Prostate gland (tissue), 2 donors: Measurements from ENCODE around the gene MGAT4A. TPM values are rescaled to one million over a fixed set of nuclear protein-coding genes. Genes with fewer than 3 reads are reported as not detected.

ENCODE experiments used
- DNase-seq: peaks from one replicate; pipeline ENCODE4 v3.0.0-alpha.2; 2019; ENCODE audit warnings: low spot score
- H3K27ac ChIP-seq, 2 donors: fragments of 200-600 bp; sonication (generic); 2 replicates each; pipeline ENCODE4 v1.5.1; 2017 to 2019
- H3K27me3 ChIP-seq: fragments of 200-600 bp; sonication (generic); replicated peaks from 2 replicates; pipeline ENCODE4 v1.5.1; 2019; ENCODE audit not compliant: insufficient read depth
- H3K36me3 ChIP-seq, 2 donors: fragments of 200-600 bp; sonication (generic); 1 replicate in 1 of 2; 2 replicates in 1 of 2; pipeline versions ENCODE4 v1.5.1 to v1.8.1; 2017 to 2019
- H3K4me1 ChIP-seq: fragments of 200-600 bp; sonication (generic); replicated peaks from 2 replicates; pipeline ENCODE4 v1.5.1; 2019
- H3K4me3 ChIP-seq, 2 donors: fragments of 200-600 bp; sonication (generic); 2 replicates each; pipeline ENCODE4 v1.5.1; 2017 to 2019
- H3K9me3 ChIP-seq: fragments of 200-600 bp; sonication (generic); 2 replicates; pipeline ENCODE4 v1.5.1; 2017
- CTCF ChIP-seq, 4 experiments: fragments of 200-600 bp in 2 of 4; fragments of 450-650 bp in 2 of 4; sonication (generic) in 2 of 4; IDR thresholded peaks; 1 replicate in 3 of 4; 2 replicates in 1 of 4; pipeline ENCODE4 v1.5.1; 2016 to 2019; ENCODE audit warnings: antibody characterized with exemption in 4 of 4, mild to moderate bottlenecking in 2 of 4, moderate library complexity in 2 of 4
- POLR2A ChIP-seq: fragments of 450-650 bp; IDR thresholded peaks from one replicate; pipeline ENCODE4 v1.6.1; 2016; ENCODE audit warnings: antibody characterized with exemption, mild to moderate bottlenecking
- POLR2AphosphoS5 ChIP-seq: sonication (generic); formaldehyde crosslinking; IDR thresholded peaks from one replicate; pipeline ENCODE4 v1.6.1; 2017; ENCODE audit warnings: antibody characterized with exemption
- WGBS: methylation state at CpG from one replicate; pipeline ENCODE4 v1.1.5; 2018; 5-methylcytosine and 5-hydroxymethylcytosine counted together
- intact Hi-C: fragments of 100-400 bp; cut with DNase I; formaldehyde crosslinking; loops from one replicate; pipeline ENCODE4 v1.14.2; 2022
- total RNA-seq, 2 donors: library from RNA; depleted of rRNA; stranded (reverse); fragments of >200 nt; gene quantifications; one replicate each; pipeline ENCODE4 v1.1.0, GENCODE V29; 2016

The MGAT4A gene
- total RNA-seq, 2 donors from 2014 or later: 14.0 to 20.4 TPM

- Histone ChIP-seq H3K27ac (no peak overlapping the region), H3K4me1 (no peaks in the 10 kb centered on the region), H3K36me3 (no peaks in the 10 kb centered on the region), H3K9me3 (no peaks in the 10 kb centered on the region), H3K27me3 (no peaks in the 10 kb centered on the region), H3K4me3 (no peak overlapping the region)
- intact Hi-C loops: no loop called here
- WGBS: 45% methylated on average over 9 of the region's 9 CpGs
- TF ChIP-seq CTCF (IDR thresholded peaks at IDR 0.05) (no peak), POLR2A (no peak), POLR2AphosphoS5 (peak; percentile 66)
- peak; percentile 57 for DNase-seq
Observed at GRCh38 chr2:98761267-98761781, 30.4 kb upstream of the MGAT4A start.

- 80% methylated on average over 6 of the region's 6 CpGs for WGBS
- TF ChIP-seq CTCF (IDR thresholded peaks at IDR 0.05) (no peak), POLR2A (no peak), POLR2AphosphoS5 (no peak)
Observed at GRCh38 chr2:98759827-98760625, 29.1 kb upstream of the MGAT4A start.

GRCh38 chr2:98759338-98759737, 28.4 kb upstream of the MGAT4A start:
- Histone ChIP-seq H3K4me3 (no peak overlapping the region), H3K9me3 (no peaks in the 10 kb centered on the region), H3K36me3 (no peaks in the 10 kb centered on the region), H3K27ac (no peak overlapping the region), H3K4me1 (no peaks in the 10 kb centered on the region), H3K27me3 (no peaks in the 10 kb centered on the region)
- intact Hi-C loops: no loop called here
- DNase-seq: no peak
- 39% methylated on average over 2 of the region's 2 CpGs for WGBS
- TF ChIP-seq CTCF (IDR thresholded peaks at IDR 0.05) (no peak), POLR2AphosphoS5 (no peak), POLR2A (no peak)

More at GRCh38 chr2:98759827-98760625, 29.1 kb upstream of the MGAT4A start:
- Histone ChIP-seq H3K27me3 (no peaks in the 10 kb centered on the region), H3K27ac (no peak overlapping the region), H3K4me3 (no peak overlapping the region), H3K36me3 (no peaks in the 10 kb centered on the region), H3K4me1 (no peaks in the 10 kb centered on the region), H3K9me3 (no peaks in the 10 kb centered on the region)
- intact Hi-C loops: no loop called here
- DNase-seq: no peak

- WGBS: 10% methylated on average over 9 of the region's 9 CpGs
- H3K27ac ChIP-seq: peak overlapping the region in 1 of 2 donors; percentile 0
- peak; percentile 86 for DNase-seq
Observed at GRCh38 chr2:98757904-98758421, 27.0 kb upstream of the MGAT4A start.

More at GRCh38 chr2:98757904-98758421, 27.0 kb upstream of the MGAT4A start:
- Histone ChIP-seq H3K27me3 (no peaks in the 10 kb centered on the region), H3K4me1 (no peaks in the 10 kb centered on the region), H3K36me3 (no peaks in the 10 kb centered on the region), H3K9me3 (no peaks in the 10 kb centered on the region), H3K4me3 (no peak overlapping the region)
- TF ChIP-seq POLR2AphosphoS5: peak; percentile 89
- no peak for TF ChIP-seq POLR2A
- peak in 2 of 4 experiments; percentile 17 to 19 for TF ChIP-seq CTCF (IDR thresholded peaks at IDR 0.05)
- intact Hi-C loops: no loop called here
